Measurements from ENCODE around the gene SMIM28.

SMIM28 gene

GRCh38 chr6:138374815-138375214, 2.9 kb upstream of the SMIM28 start:
- no peak for DNase-seq

DNA sequence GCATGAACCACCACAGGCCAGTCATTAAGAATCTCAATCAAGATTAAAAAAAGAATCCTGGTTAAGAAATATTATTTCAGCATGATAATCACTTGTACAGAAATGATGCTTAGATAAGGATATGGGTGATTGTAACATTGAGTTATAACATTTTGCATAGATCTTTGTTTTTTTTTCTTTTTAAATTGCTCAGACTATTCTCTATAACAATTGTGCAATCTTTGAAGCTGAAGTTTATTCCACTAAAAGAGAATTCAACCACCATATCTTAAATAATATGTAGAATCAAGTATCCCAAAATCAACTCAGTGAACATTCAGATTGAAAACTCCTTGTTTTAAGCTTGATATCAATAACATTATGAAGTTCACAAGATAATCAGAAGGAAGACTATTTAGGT, 663 bp upstream of the SMIM28 start:
- DNase-seq, result no peak

DNA sequence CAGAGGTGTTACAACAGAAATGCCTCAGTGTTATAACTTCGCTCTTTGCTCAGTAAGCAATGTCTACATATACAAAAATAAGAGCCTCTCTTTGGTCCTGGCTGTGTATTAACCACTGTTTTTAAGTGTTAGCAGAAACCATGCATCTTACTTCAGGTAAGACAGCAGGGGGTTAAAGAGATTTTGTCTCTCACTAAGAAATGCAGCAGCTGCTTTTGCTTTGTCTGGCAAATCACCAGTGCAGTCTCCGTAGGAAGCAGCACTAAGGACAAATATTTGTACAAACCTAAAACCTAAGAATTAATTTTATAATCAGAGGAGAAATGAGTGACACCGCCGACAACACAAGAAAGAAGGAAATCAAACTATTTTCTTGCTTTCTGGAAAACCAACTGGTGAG, 758 bp downstream of the SMIM28 start:
- DNase-seq, result no peak

GRCh38 chr6:138382498-138383265, 5.0 kb downstream of the SMIM28 start:
- no peak for DNase-seq

DNA sequence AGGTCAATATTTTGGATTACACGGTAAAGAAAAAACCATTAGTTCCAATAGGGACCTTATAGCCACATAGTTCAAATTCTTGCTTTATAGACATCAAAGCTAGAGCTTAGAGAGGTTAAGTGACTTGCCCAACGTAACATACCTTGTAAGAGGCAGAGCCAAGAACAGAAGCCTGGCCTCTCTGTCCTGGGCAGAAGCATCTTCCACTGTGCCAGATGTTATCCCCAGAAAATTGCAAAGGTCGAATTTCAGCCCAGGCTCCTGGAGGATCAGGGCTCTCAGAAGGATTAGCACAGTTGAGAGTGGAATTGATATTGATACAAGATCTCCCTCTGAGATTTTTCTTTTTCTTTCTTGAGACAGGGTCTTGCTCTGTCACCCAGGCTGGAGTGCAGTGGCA, 6.1 kb downstream of the SMIM28 start:
- no peak for DNase-seq

GRCh38 chr6:138386897-138387296, 9.2 kb downstream of the SMIM28 start:
- peak; percentile 59 for DNase-seq

- DNase-seq, result no peak
These were observed 10.1 kb downstream of the SMIM28 start for GRCh38 chr6:138387577-138388368.

GRCh38 chr6:138389551-138389950, 11.8 kb downstream of the SMIM28 start:
- no peak for DNase-seq

DNA sequence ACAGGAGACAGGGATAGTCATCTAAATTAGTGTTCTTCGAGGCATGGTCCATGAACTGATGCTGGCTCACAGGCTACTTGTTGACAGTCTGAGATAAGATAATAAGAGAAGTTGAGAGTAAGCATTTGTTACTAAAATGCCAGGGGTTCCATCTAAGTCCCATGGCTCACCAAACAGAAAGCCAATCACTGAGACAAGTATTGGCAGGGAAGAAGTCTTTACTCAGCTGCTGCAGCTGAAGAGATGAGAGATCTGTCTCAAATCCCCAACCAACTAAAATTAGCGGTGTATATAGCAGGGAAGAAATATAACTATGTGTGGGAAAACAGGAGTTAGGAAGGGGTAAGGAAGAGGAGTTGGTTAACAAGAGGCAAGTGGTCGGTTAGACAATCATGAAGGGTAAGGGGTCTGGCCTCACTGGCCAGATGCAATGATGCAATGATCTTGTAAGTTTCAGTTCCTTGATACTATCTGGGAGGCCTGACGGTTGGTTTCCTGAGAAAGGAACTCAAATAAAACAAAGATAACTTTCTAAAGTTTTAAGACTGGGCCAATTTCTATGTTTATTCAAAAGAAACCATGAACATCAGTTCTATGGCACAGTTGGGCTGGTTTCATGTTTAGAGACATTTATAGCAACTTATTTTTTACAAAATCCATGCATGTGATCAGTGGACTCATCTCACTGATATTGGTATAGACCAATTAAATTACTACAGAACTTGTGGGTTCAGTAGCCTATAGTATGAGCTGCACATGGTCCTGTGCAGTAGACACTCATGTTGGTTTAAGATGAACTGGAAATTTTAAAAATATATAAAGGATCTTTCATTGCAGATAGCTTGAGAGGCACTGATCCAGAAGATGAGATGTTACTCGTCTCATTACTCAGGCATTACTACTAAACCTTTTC, 16.4 kb downstream of the SMIM28 start:
- peak; percentile 92 for DNase-seq

DNA sequence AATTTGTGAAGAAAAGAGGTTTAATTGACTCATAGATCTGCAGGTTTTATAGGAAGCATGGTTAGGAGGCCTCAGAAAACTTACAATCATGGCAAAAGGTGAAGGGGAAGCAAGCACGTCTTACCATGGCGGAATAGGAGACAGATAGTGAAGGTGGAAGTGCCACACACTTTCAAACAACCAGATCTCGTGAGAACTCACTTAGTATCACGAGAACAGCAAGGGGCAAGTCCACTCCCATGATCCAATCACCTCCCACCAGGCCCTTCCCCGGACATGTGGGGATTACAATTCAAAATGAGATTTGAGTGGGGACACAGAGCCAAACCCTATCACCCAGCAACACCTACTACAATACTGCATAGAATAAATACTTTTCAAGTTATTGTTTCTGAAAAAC, 19.0 kb downstream of the SMIM28 start:
- DNase-seq, result no peak

DNA sequence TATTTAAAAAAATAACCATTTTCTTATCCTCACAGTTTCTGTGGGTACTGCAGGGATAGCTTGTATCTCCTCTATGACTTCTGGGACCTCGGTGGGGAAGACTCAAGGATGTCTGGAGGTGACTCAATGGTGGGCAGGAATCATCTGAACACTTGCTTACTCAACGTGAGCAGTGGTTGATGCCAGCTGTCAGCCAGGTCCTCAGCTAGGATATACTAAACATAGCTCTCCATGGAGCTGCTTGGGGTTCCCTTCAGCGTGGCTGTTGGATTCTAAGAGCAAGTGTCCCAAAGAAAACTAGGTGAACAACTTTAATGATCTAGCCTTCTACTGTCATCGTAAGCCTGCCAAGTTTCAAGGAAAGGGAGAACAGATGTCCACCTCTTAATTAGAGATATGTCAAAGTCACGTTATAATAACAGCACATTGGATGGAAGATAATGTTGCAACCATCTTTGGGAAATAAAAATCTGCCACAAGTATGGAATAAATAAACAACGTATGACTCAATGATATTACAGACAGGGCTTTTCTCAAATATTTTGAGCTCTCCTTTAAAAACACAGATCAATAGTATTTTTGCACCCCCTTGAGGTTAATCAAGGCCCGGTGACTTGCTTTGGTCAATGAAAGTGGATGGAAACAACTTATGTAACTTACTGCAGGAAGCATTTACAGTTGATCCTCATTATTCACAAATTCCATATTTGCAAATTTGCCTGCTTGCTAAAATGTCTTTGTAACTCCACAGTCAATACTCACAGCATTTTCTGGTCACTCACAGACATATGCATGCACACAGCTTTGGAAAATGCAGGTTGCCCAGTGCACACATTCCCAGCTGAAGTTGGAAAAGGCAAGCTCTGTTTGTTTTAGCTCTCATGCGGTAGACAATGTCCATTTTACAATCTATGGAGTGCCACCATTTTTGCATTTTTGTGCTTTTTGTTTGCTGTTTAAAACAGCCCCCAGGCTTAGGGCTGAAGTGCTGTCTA, 19.7 kb downstream of the SMIM28 start:
- DNase-seq, result no peak

GRCh38 chr6:138400326-138400725, 22.6 kb downstream of the SMIM28 start:
- DNase-seq, result no peak

- DNase-seq, result no peak
These were observed 24.5 kb downstream of the SMIM28 start for GRCh38 chr6:138401960-138402837.

DNA sequence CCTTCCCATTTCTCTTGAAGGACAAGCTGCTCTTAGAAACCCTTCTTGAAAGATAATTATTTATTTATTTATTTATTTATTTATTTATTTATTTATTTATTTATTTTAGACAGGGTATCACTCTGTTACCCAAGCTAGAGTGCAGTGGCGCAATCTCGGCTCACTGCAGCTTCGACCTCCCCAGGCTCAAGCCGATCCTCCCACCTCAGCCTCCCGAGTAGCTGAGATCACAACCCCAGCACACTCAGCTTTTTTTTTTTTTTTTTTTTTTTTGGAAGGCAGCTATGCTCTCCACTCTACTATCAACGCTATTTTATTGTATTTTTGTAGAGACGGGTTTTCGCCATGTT, 25.1 kb downstream of the SMIM28 start:
- DNase-seq, result no peak

- peak; percentile 47 for DNase-seq
These were observed 25.7 kb downstream of the SMIM28 start for GRCh38 chr6:138403324-138403800.

GRCh38 chr6:138403801-138404665, 26.3 kb downstream of the SMIM28 start, which contains the start of gene HEBP2:
TSS of gene HEBP2 (plus strand) at chr6:138404223. CDS start at chr6:138404496, 273 bp downstream.
- peak; percentile 90 for DNase-seq

DNA sequence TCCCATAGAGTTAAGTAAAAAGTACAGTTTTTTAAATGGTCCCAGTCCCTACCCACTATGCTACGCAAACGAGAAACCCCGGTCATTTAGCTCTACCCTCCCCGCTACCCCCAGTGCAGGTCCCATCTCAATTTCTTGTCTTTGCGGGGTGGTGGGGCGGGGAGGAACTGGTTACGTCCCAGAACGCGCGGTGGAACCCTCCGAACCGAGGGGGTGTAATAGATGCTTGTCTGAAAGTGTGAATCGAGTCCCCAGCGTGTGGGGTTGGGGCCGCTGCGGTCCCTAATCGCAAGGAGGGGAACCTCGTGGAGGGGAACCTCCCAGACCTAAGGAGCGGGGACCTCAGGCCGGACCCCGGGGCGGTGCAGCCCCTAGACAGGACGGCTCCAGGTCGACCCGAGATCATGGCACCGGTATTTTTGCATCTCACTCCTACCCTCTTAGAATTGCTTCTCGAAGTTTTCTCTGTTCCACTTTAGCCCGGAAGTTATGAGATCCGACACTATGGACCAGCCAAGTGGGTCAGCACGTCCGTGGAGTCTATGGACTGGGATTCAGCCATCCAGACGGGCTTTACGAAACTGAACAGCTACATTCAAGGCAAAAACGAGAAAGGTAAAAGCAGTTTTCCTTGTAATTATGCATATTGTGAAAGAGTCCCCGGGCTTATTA, 27.1 kb downstream of the SMIM28 start:
- DNase-seq, result no peak

GRCh38 chr6:138405816-138406413, 28.2 kb downstream of the SMIM28 start:
- no peak for DNase-seq

DNA sequence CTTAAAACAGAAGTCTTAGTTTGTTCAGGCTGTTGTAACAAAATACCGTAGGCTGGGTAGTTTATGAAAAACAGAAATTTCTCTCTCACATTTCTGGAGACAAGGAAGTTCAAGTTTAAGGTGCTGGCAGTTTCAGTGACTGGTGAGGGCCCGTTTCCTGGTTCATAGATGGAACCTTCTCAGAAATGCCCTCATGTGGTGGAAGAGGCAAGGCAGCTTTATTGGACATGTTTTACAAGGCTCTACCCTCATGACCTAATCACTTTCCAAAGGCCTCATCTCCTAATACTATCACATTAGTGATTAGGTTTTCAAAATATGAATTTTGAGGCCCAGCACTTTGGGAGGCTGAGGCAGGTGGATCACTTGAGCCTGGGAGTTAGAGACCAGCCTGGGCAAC, 28.7 kb downstream of the SMIM28 start:
- peak; percentile 57 for DNase-seq
